Mesenchymal stem cell (in vitro differentiated cells and primary cell): ENCODE data around the gene FBXO33.

Experiments
- DNase-seq: peaks from one replicate; pipeline ENCODE4 v3.0.0-alpha.2; 2013
- H2AFZ ChIP-seq: one replicate; pipeline ENCODE4 v1.6.1; 2013; ENCODE audit warnings: low read depth, mild to moderate bottlenecking, control low read depth, inconsistent platforms, low read length, moderate library complexity
- H2AK5ac ChIP-seq: 2 replicates; pipeline ENCODE4 v1.6.1; 2013; ENCODE audit warnings: low read length, moderate library complexity, mild to moderate bottlenecking, inconsistent platforms; ENCODE audit not compliant: severe bottlenecking
- H2BK120ac ChIP-seq: one replicate; pipeline ENCODE4 v1.6.1; 2013; ENCODE audit warnings: low read depth, mild to moderate bottlenecking, inconsistent platforms, low read length, moderate library complexity
- H2BK12ac ChIP-seq, 2 experiments: one replicate each; pipeline ENCODE4 v1.6.1; 2013; ENCODE audit warnings: inconsistent platforms in 2 of 2, low read length in 2 of 2, mild to moderate bottlenecking in 2 of 2, moderate library complexity in 2 of 2, control low read depth in 1 of 2
- H2BK15ac ChIP-seq: one replicate; pipeline ENCODE4 v1.6.1; 2013; ENCODE audit warnings: mild to moderate bottlenecking, low read depth, inconsistent platforms; ENCODE audit not compliant: poor library complexity, severe bottlenecking
- H2BK5ac ChIP-seq: 2 replicates; pipeline ENCODE4 v1.6.1; 2013; ENCODE audit warnings: low read depth, mild to moderate bottlenecking, low read length, control low read depth, inconsistent platforms; ENCODE audit not compliant: poor library complexity, severe bottlenecking
- H3K14ac ChIP-seq, 2 experiments: one replicate each; pipeline ENCODE4 v1.6.1; 2013; ENCODE audit warnings: inconsistent platforms in 2 of 2, low read length in 2 of 2, control low read depth in 1 of 2, mild to moderate bottlenecking in 1 of 2, moderate library complexity in 1 of 2
- H3K18ac ChIP-seq, 2 experiments: one replicate each; pipeline ENCODE4 v1.6.1; 2013; ENCODE audit warnings: inconsistent platforms in 2 of 2, low read length in 2 of 2, control low read depth in 1 of 2, low read depth in 1 of 2, mild to moderate bottlenecking in 1 of 2
- H3K23ac ChIP-seq, 2 experiments: one replicate each; pipeline ENCODE4 v1.6.1; 2013; ENCODE audit warnings: inconsistent platforms in 2 of 2, low read length in 2 of 2, mild to moderate bottlenecking in 2 of 2, moderate library complexity in 2 of 2, control low read depth in 1 of 2
- H3K27ac ChIP-seq: 2 replicates; pipeline ENCODE4 v1.5.1; 2013; ENCODE audit warnings: mild to moderate bottlenecking, moderate library complexity, low read length, control low read depth, inconsistent platforms; ENCODE audit not compliant: poor library complexity, severe bottlenecking
- H3K27me3 ChIP-seq, 2 experiments: 2 replicates each; pipeline versions ENCODE4 v1.6.1 to v1.7.0; 2013; ENCODE audit warnings: low read length in 2 of 2, mild to moderate bottlenecking in 2 of 2, moderate library complexity in 2 of 2, control low read depth in 1 of 2, inconsistent platforms in 1 of 2; ENCODE audit not compliant: control insufficient read depth in 1 of 2, insufficient read depth in 1 of 2
- H3K36me3 ChIP-seq, 2 experiments: 2 replicates each; pipeline versions ENCODE4 v1.6.1 to v1.7.0; 2013; ENCODE audit warnings: low read length in 2 of 2, control low read depth in 1 of 2, inconsistent platforms in 1 of 2, low read depth in 1 of 2, mild to moderate bottlenecking in 1 of 2; ENCODE audit not compliant: insufficient read depth in 2 of 2, control insufficient read depth in 1 of 2
- H3K4ac ChIP-seq, 2 experiments: one replicate each; pipeline ENCODE4 v1.6.1; 2013; ENCODE audit warnings: inconsistent platforms in 2 of 2, low read length in 2 of 2, mild to moderate bottlenecking in 2 of 2, moderate library complexity in 2 of 2, control low read depth in 1 of 2, low read depth in 1 of 2
- H3K4me1 ChIP-seq: 2 replicates; pipeline ENCODE4 v1.6.1; 2013; ENCODE audit warnings: low read depth, low read length, control low read depth; ENCODE audit not compliant: control insufficient read depth, insufficient read depth
- H3K4me2 ChIP-seq: 2 replicates; pipeline ENCODE4 v1.6.1; 2013; ENCODE audit warnings: low read length, mild to moderate bottlenecking, inconsistent platforms; ENCODE audit not compliant: poor library complexity, severe bottlenecking
- H3K4me3 ChIP-seq, 2 experiments: 2 replicates each; pipeline versions ENCODE4 v1.5.1 to v1.7.0; 2013; ENCODE audit warnings: low read length in 2 of 2, mild to moderate bottlenecking in 2 of 2, control low read depth in 1 of 2, low read depth in 1 of 2; ENCODE audit not compliant: insufficient read depth in 1 of 2
- H3K79me1 ChIP-seq: replicated peaks from 2 replicates; pipeline ENCODE4 v1.6.1; 2013; ENCODE audit warnings: mild to moderate bottlenecking, control low read depth, low read length, inconsistent platforms; ENCODE audit not compliant: poor library complexity, severe bottlenecking
- H3K9ac ChIP-seq: 2 replicates; pipeline ENCODE4 v1.7.0; 2013; ENCODE audit warnings: mild to moderate bottlenecking, low read length, moderate library complexity
- H3K9me3 ChIP-seq: 2 replicates; pipeline ENCODE4 v1.7.0; 2013; ENCODE audit warnings: mild to moderate bottlenecking, low read length; ENCODE audit not compliant: control insufficient read depth
- H4K8ac ChIP-seq: one replicate; pipeline ENCODE4 v1.6.1; 2013; ENCODE audit warnings: inconsistent platforms, mild to moderate bottlenecking, low read length, moderate library complexity
- H4K91ac ChIP-seq: one replicate; pipeline ENCODE4 v1.6.1; 2013; ENCODE audit warnings: mild to moderate bottlenecking, low read length, inconsistent platforms
- WGBS: methylation state at CpG from one replicate; pipeline ENCODE4 v1.1.7; 2013; ENCODE audit warnings: mixed read lengths; 5-methylcytosine and 5-hydroxymethylcytosine counted together

Gene FBXO33

GRCh38 chr14:39442293-39442692, 10.1 kb upstream of the FBXO33 start:
- no peak for DNase-seq
- Histone ChIP-seq H2BK5ac (no peak overlapping the region), H3K27ac (no peak overlapping the region), H3K23ac (no peak overlapping the region), H2BK120ac (no peak overlapping the region), H3K9ac (no peak overlapping the region), H3K27me3 (no peaks in the 10 kb centered on the region), H3K18ac (no peak overlapping the region), H2AK5ac (no peak overlapping the region), H3K79me1 (peaks cover 13% of the 10 kb centered on the region), H3K14ac (no peak overlapping the region), H3K36me3 (peaks cover 0 to 13% of the 10 kb centered on the region in 2 experiments), H3K4me3 (no peak overlapping the region), H3K9me3 (no peaks in the 10 kb centered on the region), H3K4me1 (peaks cover 2% of the 10 kb centered on the region), H4K91ac (no peak overlapping the region), H2BK15ac (no peak overlapping the region), H2AFZ (no peak overlapping the region), H2BK12ac (no peak overlapping the region), H3K4ac (no peak overlapping the region), H3K4me2 (no peak overlapping the region), H4K8ac (no peak overlapping the region)
- WGBS, result 96% methylated on average over 12 of the region's 14 CpGs

- Histone ChIP-seq H3K18ac (no peak overlapping the region), H3K4ac (no peak overlapping the region), H3K23ac (no peak overlapping the region), H3K79me1 (peaks cover 13% of the 10 kb centered on the region), H3K27me3 (no peaks in the 10 kb centered on the region), H3K4me1 (peaks cover 2% of the 10 kb centered on the region), H3K4me2 (no peak overlapping the region), H2AFZ (no peak overlapping the region), H3K9ac (no peak overlapping the region), H3K14ac (no peak overlapping the region), H4K8ac (no peak overlapping the region), H2BK15ac (no peak overlapping the region), H3K27ac (no peak overlapping the region), H3K9me3 (no peaks in the 10 kb centered on the region), H2BK120ac (no peak overlapping the region), H2BK12ac (no peak overlapping the region), H3K4me3 (no peak overlapping the region), H3K36me3 (peaks cover 0 to 13% of the 10 kb centered on the region in 2 experiments), H2BK5ac (no peak overlapping the region), H2AK5ac (no peak overlapping the region), H4K91ac (no peak overlapping the region)
- DNase-seq, result no peak
- WGBS, result 88% methylated on average over 6 of the region's 6 CpGs
Measured at GRCh38 chr14:39441805-39442204, 9.6 kb upstream of the FBXO33 start.

DNA sequence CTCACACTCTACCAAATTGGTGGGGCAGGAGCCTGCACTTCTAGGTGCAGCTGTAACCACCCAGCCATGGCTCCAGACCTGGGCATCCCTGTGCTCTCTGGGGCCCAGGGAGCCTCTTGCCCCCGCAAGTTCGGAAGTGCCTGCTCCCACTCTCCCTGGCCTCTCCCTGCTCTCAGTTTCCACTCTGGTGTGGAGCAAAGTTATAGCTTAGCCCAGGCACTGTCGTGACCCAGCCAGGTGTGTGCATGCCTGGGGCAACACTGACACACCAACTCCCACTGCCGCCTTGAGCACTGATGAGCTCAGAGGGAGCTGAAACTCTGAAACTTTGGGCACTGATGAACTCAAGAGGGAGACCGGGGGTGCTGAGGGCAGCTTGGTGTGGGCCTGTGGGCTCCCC, 8.7 kb upstream of the FBXO33 start:
- no peak overlapping the region for H3K14ac ChIP-seq
- no peaks in the 10 kb centered on the region for H3K27me3 ChIP-seq
- no peak overlapping the region for H4K91ac ChIP-seq
- H3K4me2 ChIP-seq, result no peak overlapping the region
- H3K9me3 ChIP-seq, result no peaks in the 10 kb centered on the region
- no peak for DNase-seq
- 93% methylated on average over 5 of the region's 5 CpGs for WGBS
- peaks cover 2% of the 10 kb centered on the region for H3K4me1 ChIP-seq
- no peak overlapping the region for H3K9ac ChIP-seq
- no peak overlapping the region for H4K8ac ChIP-seq
- no peak overlapping the region for H2BK120ac ChIP-seq
- no peak overlapping the region for H2BK12ac ChIP-seq
- H3K4me3 ChIP-seq, result no peak overlapping the region
- H2BK5ac ChIP-seq, result no peak overlapping the region
- H3K4ac ChIP-seq, result no peak overlapping the region
- no peak overlapping the region for H2AK5ac ChIP-seq
- H3K27ac ChIP-seq, result no peak overlapping the region
- H3K18ac ChIP-seq, result no peak overlapping the region
- H3K36me3 ChIP-seq, result peaks cover 0 to 13% of the 10 kb centered on the region in 2 experiments
- peak overlapping the region in 1 of 2 experiments; percentile 1 for H3K23ac ChIP-seq
- H3K79me1 ChIP-seq, result peaks cover 15% of the 10 kb centered on the region
- H2BK15ac ChIP-seq, result no peak overlapping the region
- H2AFZ ChIP-seq, result no peak overlapping the region

- no peak overlapping the region for H2AK5ac ChIP-seq
- DNase-seq, result no peak
- no peak overlapping the region for H2BK15ac ChIP-seq
- no peaks in the 10 kb centered on the region for H3K36me3 ChIP-seq
- H3K27ac ChIP-seq, result no peak overlapping the region
- peaks cover 2% of the 10 kb centered on the region for H3K4me1 ChIP-seq
- H4K91ac ChIP-seq, result no peak overlapping the region
- no peak overlapping the region for H3K14ac ChIP-seq
- H3K9me3 ChIP-seq, result no peaks in the 10 kb centered on the region
- no peaks in the 10 kb centered on the region for H3K27me3 ChIP-seq
- no peak overlapping the region for H2BK120ac ChIP-seq
- H2BK12ac ChIP-seq, result no peak overlapping the region
- H3K18ac ChIP-seq, result no peak overlapping the region
- no peak overlapping the region for H4K8ac ChIP-seq
- no peak overlapping the region for H2BK5ac ChIP-seq
- H3K79me1 ChIP-seq, result peaks cover 6% of the 10 kb centered on the region
- WGBS, result 94% methylated on average over 5 of the region's 6 CpGs
- no peak overlapping the region for H2AFZ ChIP-seq
- no peak overlapping the region for H3K4me2 ChIP-seq
- no peak overlapping the region for H3K9ac ChIP-seq
- no peak overlapping the region for H3K23ac ChIP-seq
- no peak overlapping the region for H3K4me3 ChIP-seq
- no peak overlapping the region for H3K4ac ChIP-seq
Measured at GRCh38 chr14:39435241-39435640, 3.0 kb upstream of the FBXO33 start.
